H9 (cell line): ENCODE data around the gene NUDCD2. TPM values are rescaled to one million over a fixed set of nuclear protein-coding genes. Genes with fewer than 3 reads are reported as not detected.

Experiments used
- total RNA-seq: library from RNA; stranded (reverse); gene quantifications from 2 replicates; pipeline ENCODE4 v1.2.1, GENCODE V29; 2021

Gene NUDCD2
- total RNA-seq, 1 experiment from 2014 or later = 42.2 TPM

Other genes with a start within 250 kb of the NUDCD2 start
- gene CCNG1, start 22.5 kb downstream of the NUDCD2 start, total RNA-seq = 521 and 523 TPM in 2 replicates
- 36.2 and 37.9 TPM in 2 replicates for gene HMMR, start 530 bp upstream of the NUDCD2 start, total RNA-seq
- gene MAT2B, start 45.5 kb upstream of the NUDCD2 start, total RNA-seq = 48.4 and 49.1 TPM in 2 replicates